ENCODE data around the gene SLC4A4. TPM values are rescaled to one million over a fixed set of nuclear protein-coding genes. Genes with fewer than 3 reads are reported as not detected.

SLC4A4 gene
- total and polyA plus RNA-seq, 2 of the 8 experiments (the other 6 are each of a cell fraction or from before 2014, with no cell fraction given), result 0.67 to 2.8 TPM

DNA sequence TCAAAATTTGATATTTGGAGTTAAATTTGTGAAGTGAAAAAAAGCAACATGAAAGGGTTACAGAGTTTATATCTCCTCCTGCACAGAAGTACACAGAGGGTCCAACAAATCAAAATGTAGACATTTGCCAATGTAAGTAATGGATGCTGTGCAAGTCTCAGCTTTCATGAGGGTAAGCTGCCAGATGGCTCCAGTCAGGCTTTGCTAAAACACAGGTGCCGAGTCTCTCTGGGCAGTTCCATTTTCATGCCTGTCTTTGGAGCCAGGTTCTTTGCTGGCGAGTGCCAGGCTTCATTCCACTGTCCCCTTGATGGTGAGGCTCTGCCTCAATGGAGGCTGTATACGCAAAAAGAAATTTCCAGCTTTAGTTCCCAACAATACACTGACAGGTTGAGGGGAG is 27.9 kb downstream of the SLC4A4 start:
- no peaks in the 10 kb centered on the region for H4K20me1 ChIP-seq (replicated peaks in 1 of 2; ENCODE audit: control insufficient read depth in 1 of 2, insufficient read depth in 2 of 2, low read length in 2 of 2)
- CTCF ChIA-PET (ENCODE audit: partially characterized antibody), result no interaction called here
- H3K27ac ChIP-seq (ENCODE audit: low read depth, low read length), result no peak overlapping the region
- no peak overlapping the region for H3K56ac ChIP-seq (replicated peaks; ENCODE audit: insufficient read length, low read depth, low read length)
- H3K14ac ChIP-seq (ENCODE audit: insufficient read length), result no peak overlapping the region
- H4K5ac ChIP-seq (ENCODE audit: insufficient read length, low read depth, low read length), result no peak overlapping the region
- FAIRE-seq (no peak), DNase-seq (ENCODE audit: low read depth in 1 of 2, low spot score in 2 of 2) (no peak)
- no peak overlapping the region for H2BK120ac ChIP-seq (replicated peaks; ENCODE audit: low read depth, low read length)
- H3K9me3 ChIP-seq (ENCODE audit: insufficient read depth in 2 of 2, low read depth in 1 of 2, low read length in 1 of 2), result no peaks in the 10 kb centered on the region
- H3K4ac ChIP-seq (replicated peaks; ENCODE audit: insufficient read length, low read depth, low read length), result no peak overlapping the region
- no peaks in the 10 kb centered on the region for H3K23me2 ChIP-seq (ENCODE audit: low read depth, low read length)
- no peaks in the 10 kb centered on the region for H3K79me2 ChIP-seq (ENCODE audit: control insufficient read depth in 1 of 2, insufficient read depth in 2 of 2, low read length in 2 of 2)
- no peaks in the 10 kb centered on the region for H3K79me1 ChIP-seq (ENCODE audit: low read depth, low read length)
- no peak overlapping the region for H4K91ac ChIP-seq (replicated peaks; ENCODE audit: insufficient read length, low read length)
- H3K36me3 ChIP-seq (ENCODE audit: control insufficient read depth in 2 of 4, insufficient read depth in 4 of 4, low read length in 3 of 4), result no peaks in the 10 kb centered on the region
- H4K8ac ChIP-seq (ENCODE audit: extremely low read depth, insufficient read depth, low read length), result no peak overlapping the region
- no peak overlapping the region for H2BK20ac ChIP-seq (ENCODE audit: low read length)
- 91% methylated on average over 3 of the region's 3 CpGs; no CpG with 5 or more reads in 1 of the 2 experiments for WGBS, 2 experiments (ENCODE audit: extremely low coverage in 1 of 2, insufficient coverage in 1 of 2, insufficient read length in 1 of 2, insufficient replicate concordance in 2 of 2, low coverage in 1 of 2, low lambda C conversion rate in 2 of 2, missing lambda C conversion rate in 1 of 2)
- H3K4me1 ChIP-seq (replicated peaks in 1 of 4; ENCODE audit: control insufficient read depth in 3 of 4, insufficient read depth in 4 of 4, low read length in 3 of 4), result no peaks in the 10 kb centered on the region
- no peak overlapping the region for H2BK5ac ChIP-seq (ENCODE audit: low read depth, low read length)
- H3K27me3 ChIP-seq (replicated peaks in 1 of 4; ENCODE audit: control insufficient read depth in 3 of 4, extremely low read depth in 1 of 4, insufficient read depth in 3 of 4, low read length in 3 of 4), result no peaks in the 10 kb centered on the region
- H2BK12ac ChIP-seq (ENCODE audit: low read depth, low read length), result no peak overlapping the region
- H3K4me3 ChIP-seq (ENCODE audit: extremely low read depth in 1 of 4, insufficient read depth in 2 of 4, low read depth in 3 of 4, low read length in 4 of 4), result no peak overlapping the region
- H3K4me2 ChIP-seq (ENCODE audit: insufficient read depth in 1 of 2, low read depth in 2 of 2, low read length in 2 of 2), result no peak overlapping the region
- no peak for TF ChIP-seq SP2 (IDR thresholded peaks at IDR 0.05; ENCODE audit: low read length)
- TF ChIP-seq MAX (IDR thresholded peaks at IDR 0.05), result no peak
- no peak for TF ChIP-seq CTBP2 (IDR thresholded peaks at IDR 0.05; ENCODE audit: borderline replicate concordance, insufficient read depth, insufficient read length, low read length)
- no peak for TF ChIP-seq ATF2 (IDR thresholded peaks at IDR 0.05; ENCODE audit: low read length)
- TF ChIP-seq RXRA (IDR thresholded peaks at IDR 0.05; ENCODE audit: insufficient read depth, low read depth, low read length), result no peak
- no peak for TF ChIP-seq YY1 (IDR thresholded peaks at IDR 0.05; ENCODE audit: low read depth, low read length)
- no peak for TF ChIP-seq RFX5 (IDR thresholded peaks at IDR 0.05; ENCODE audit: borderline replicate concordance, low read depth, low read length)
- TF ChIP-seq POLR2A (IDR thresholded peaks at IDR 0.05; ENCODE audit: control extremely low read depth in 1 of 2, low read depth in 2 of 2, low read length in 2 of 2), result no peak
- TF ChIP-seq CBX8 (IDR thresholded peaks at IDR 0.05; ENCODE audit: borderline replicate concordance, low read depth, low read length), result no peak
- no peak for TF ChIP-seq ASH2L (IDR thresholded peaks at IDR 0.05; ENCODE audit: low read length)
- TF ChIP-seq GABPA (IDR thresholded peaks at IDR 0.05; ENCODE audit: borderline replicate concordance, insufficient read depth, low read length), result no peak
- H2AFZ ChIP-seq (ENCODE audit: low read length), result no peak overlapping the region
- H2BK15ac ChIP-seq (ENCODE audit: low read length), result no peak overlapping the region
- no peak overlapping the region for H2AK5ac ChIP-seq (ENCODE audit: low read depth, low read length)
- H3K9ac ChIP-seq (replicated peaks in 1 of 4; ENCODE audit: extremely low read depth in 1 of 4, low read depth in 3 of 4, low read length in 3 of 4), result no peak overlapping the region
- H3K18ac ChIP-seq (ENCODE audit: extremely low read depth, low read length), result no peak overlapping the region
- no peak overlapping the region for H3K23ac ChIP-seq (ENCODE audit: insufficient read length)
- POLR2A ChIA-PET (ENCODE audit: partially characterized antibody), result no interaction called here

Data from H1 (cell line).